ENCODE measurements around the gene KISS1R.

KISS1R gene

DNA sequence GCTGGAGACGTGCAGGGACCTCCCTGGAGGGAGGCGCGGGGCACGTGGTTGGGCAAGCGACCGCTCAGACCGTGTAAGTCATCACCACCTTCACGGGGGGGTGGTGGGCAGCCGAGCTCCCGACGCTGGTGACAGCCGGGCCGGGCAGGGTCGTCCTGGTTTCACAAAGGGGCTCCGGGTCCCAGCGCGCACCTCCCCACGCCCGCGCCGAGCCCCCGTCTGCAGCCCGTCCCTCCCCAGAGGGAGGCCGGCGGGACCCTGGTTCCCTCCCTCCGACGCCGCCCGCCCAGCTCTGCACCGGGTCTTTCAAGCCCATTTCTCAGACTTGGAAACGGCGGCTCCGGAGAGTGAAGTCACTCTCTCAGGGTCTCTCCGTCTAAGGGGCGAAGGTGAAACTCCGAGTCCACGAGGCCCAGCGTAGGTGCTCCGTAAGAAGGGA is 8.0 kb downstream of the KISS1R start:
- DNase-seq, result peak; percentile 52

DNA sequence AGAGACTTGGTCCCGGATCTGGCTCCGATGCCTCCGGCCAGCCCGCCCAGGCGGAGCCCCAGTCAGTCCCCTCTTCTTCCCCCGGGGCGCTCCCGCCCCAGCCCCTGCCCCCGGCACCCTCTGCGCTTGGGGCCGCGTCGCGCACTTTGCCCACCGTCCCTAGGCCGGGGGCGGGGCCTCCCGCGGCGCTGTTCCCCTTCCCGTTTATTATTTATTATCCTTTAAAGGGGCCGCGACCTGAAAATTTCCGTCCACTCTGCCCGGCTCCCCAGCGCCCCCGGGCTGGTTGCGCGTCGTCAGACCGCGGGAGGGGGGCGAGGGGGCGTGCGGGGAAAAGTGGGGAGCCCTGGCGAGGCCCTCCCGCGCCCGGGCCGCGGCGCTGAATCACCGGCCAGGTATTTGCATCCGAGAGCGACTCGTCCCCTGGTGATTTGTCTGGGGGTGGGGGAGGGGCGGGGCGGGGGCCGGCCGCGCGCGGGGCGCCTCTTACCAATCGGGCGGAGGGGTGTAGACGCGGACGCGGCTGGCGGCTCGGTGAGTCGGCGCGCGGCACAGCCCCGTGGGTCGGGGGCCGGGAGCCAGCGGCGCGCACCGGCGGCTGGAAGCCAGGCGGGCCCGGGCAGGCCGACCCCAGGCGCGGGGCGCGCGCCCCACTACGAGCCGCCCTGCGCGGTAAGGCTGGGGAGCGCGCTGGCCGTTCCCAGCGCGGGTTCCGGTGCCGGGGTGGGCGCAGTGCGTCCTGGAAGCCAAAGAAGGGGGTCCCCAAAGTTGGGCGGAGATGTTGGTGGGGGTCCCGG is 8.6 kb downstream of the KISS1R start, which contains the start of gene ARID3A:
Gene ARID3A, plus strand, starts transcription at position 510 of the 797 bp plus-strand sequence. CDS start 3,494 bp downstream, outside the sequence.
- DNase-seq, result peak; percentile 87

- DNase-seq, result no peak
These were observed 9.1 kb downstream of the KISS1R start for GRCh38 chr19:926323-926588.

DNA sequence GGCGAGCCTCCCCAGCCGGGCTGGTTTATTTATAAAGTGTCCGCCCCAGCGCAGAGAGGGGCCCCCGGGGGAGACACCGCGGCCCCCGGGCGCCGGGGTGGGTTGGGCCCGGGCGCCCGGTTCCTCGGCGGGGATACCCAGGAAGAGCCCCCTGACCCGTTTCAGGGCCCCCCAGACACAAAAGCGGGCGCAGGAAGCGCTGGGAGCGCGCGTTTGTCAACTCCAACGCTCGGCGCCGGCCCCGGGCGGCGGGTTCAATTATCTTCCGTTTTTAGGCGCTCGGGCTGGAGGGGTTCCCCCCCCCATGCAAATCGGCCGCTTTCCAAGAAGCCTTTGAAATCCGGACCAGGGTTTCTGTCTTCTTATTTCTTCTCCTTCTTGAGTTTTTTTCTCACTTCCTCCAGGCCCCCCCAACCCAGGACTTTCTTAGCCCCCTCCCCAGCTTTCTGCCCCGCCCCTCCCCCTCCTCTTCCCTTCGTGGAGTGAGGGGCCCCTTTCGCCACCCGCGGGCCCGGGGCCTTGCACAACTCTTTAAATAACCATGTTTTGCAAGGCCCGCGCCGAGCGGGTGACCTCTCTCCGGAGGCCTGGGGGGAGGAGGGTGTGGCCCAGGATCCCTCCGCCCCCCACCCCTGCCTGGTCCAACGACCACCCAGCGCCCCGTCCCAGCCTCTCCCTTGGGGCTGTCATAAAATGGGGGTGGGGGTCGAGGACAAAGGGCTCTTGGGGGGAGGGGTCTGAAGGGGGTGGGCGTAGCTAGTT is 9.6 kb downstream of the KISS1R start:
- DNase-seq, result peak; percentile 43

- no peak for DNase-seq
These were observed 10.2 kb downstream of the KISS1R start for GRCh38 chr19:927351-927779.

DNA sequence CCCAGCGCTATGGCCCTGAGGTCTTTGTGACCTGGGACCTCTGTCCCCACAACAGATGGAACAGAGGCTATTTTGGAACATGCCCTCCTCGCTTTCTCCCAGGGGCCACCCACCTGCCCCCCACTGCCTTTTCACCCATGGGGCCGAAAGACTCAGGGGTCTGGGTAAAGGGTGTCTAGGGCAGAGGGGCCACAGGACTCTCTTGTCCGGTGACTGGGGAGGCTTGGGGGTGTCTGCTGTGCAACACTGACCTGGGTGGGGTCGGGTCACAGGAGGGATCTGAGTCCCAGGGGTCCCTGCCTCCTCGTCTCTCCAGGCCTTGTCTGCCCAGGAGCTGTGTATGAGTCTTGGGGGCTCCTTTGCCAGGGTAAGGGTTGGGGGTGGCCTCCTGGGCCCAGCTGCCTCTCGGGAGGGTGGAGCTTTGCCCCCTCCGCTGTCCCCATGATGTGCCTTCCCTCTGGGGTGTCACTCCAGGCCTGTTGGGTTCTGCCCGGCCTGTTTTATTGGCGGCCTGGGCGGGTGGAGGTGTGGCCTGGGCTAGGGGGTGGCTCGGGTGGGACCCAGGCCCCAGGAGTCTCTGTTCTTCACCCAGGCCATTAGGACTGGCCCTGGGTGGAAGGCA is 10.8 kb downstream of the KISS1R start:
- DNase-seq, result no peak

DNA sequence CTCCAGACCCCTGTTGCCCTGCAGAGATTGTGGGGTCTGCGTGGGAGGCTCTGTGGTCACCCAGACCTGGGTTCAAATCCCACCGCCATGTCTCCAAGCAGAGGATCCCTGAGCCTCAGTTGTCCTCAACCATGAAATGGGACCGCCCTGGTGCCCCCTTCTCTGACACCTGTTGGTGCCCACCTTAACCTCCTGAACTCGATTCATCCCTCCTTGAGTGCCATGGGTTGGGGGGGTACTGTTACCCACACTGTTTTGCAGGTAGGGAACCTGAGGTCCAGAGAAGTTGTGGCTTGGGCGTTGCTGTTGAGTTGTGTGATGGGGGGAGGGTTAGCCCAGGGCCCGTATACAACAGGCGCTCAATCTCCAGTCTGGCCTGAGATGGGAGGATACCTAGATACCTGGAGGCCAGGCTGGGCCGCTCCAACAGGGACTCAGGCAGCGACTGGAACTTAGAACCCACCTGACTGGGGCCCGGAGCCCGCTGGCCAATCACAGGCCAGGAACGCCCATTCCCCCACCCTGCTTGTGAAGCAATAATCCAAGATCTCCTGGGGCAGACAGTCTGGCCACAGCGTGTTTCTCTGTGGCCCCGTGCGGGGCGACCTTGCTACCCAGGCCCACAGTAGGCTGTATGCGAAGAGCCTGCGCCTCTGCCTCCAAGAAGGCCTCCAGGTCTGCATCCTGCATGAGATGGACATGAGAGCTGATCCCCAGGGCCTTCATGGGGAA is 11.5 kb downstream of the KISS1R start:
- DNase-seq, result no peak

DNA sequence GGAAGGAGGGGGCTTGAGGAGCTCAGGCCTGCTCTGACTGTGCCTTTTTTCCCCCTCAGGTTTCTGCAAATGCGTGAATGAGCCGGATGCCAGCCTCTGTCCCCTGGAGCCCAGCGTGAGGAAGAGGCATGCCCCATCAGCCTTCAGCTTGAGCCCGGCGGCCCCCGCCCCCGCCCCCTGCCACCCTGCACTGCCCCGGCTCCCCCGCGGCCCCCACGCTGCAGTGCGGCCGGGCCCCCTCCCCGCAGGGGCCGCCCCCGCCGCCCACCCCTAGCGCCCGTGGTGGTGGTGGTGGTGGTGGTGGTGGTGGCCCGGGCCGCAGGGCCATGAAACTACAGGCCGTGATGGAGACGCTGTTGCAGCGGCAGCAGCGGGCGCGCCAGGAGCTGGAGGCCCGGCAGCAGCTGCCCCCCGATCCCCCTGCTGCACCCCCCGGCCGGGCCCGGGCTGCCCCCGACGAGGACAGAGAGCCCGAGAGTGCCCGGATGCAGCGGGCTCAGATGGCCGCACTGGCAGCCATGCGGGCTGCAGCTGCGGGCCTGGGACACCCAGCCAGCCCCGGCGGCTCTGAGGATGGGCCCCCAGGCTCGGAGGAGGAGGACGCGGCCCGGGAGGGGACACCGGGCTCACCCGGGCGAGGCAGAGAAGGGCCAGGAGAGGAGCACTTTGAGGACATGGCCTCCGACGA is 12.2 kb downstream of the KISS1R start:
- no peak for DNase-seq

DNA sequence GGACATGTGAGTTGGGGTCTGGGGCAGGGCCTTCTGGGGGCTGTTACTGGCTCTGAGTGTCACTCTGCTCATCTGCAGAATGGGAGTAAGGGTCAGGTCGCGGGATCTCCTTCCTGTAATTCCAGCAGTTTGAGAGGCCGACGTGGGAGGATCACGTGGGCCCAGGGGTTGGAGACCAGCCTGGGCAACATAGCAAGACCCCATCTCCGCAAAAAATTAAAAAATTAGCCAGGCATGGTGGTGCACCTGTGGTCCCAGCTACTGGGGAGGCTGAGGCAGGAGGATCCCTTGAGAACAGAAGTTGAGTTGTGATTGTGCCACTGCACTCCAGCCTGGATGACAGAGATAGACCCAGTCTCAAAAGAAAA is 12.7 kb downstream of the KISS1R start:
- DNase-seq, result no peak

GRCh38 chr19:931860-932647 is 14.9 kb downstream of the KISS1R start:
- no peak for DNase-seq

GRCh38 chr19:932648-933552 is 15.8 kb downstream of the KISS1R start:
- DNase-seq, result peak; percentile 98

GRCh38 chr19:933553-933882 is 16.4 kb downstream of the KISS1R start:
- DNase-seq, result no peak

GRCh38 chr19:934197-934840 is 17.2 kb downstream of the KISS1R start:
- no peak for DNase-seq

DNA sequence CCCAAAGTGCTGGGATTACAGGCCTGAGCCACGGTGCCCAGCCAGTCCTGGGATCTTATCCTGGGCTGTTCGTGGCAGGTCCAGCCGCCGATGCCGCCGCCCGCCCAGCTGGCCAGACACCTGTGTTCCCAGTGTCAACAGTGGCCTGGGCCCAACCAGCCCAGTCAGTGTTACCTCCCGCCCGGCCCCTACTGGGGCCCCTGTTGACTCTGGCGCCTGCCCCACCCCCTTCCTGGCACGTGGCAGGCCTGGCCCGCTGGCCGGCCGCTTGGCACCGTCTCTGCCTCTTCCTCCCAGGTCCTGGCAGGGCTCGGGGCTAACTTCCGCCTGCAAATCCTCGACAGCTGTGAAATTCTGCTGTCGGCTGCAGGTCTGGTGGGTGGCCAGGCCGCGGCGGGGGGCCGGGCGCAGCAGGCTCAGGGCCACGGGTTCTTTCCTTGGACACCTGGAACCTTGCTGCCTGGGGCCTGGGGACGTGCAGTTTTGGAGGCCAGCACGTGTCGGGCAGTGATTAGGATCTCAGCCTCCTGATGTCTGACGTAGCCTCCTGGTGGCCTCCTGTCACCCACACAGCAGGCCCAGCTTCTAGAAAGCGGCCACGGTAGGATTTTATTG is 17.8 kb downstream of the KISS1R start:
- no peak for DNase-seq

GRCh38 chr19:936175-936546 is 19.0 kb downstream of the KISS1R start:
- no peak for DNase-seq

DNA sequence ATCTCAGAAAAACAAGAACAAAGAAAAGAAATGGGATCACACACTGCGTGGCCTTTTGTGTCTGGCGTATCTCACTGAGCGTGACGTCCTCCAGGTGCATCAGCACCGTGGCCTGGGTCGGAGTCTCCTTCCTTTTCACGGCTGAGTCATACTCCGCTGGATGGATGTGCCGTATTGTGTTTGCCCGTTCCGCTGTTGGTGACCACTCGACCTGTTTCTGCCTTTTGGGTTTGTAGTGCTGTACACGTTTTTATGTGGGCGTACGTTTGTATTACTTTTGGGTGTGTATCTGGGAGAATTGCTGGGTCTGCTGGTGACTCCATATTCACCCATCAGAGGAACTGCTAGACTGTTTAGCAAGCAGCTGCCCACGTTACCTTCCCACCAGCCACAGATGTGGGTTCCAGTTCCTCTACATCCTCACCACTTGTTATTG is 20.1 kb downstream of the KISS1R start:
- DNase-seq, result no peak

DNA sequence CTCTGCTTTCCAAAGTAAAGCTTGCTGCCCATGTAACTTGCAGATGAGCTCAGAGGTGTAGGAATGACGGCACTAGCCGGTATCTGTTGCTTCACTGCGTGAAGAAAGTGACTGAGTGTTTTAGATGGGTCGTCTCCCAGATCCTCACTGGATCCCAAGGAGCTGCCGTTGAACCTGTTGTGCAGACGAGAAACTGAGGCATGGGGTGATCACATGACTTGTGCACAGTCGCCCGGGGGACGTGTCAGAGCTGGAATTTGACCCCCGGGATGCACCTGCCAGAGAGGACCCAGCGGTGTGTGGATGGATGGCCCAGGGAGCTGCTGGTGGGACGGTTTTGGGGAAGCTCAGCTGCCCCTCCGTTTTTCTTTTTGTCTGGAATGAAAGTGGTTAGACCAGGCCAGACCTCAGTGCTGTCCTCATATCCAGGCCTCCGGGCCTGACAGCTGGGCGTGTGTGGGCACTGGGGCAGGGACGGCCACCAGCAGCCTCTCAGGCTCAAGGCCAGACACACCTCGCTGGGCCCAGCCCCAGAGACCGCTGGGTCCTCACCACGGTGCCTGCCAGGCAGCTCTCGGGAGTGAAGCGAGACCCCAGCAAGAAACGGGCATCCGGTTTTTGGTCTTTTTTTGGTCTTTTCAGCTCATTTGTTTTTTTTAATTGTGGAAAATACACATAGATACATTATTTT is 21.2 kb downstream of the KISS1R start:
- no peak for DNase-seq

GRCh38 chr19:939439-939838 is 22.3 kb downstream of the KISS1R start:
- no peak for DNase-seq

GRCh38 chr19:939922-940321 is 22.8 kb downstream of the KISS1R start:
- no peak for DNase-seq
